ENCODE measurements around the gene CASQ1.

Gene CASQ1

DNA sequence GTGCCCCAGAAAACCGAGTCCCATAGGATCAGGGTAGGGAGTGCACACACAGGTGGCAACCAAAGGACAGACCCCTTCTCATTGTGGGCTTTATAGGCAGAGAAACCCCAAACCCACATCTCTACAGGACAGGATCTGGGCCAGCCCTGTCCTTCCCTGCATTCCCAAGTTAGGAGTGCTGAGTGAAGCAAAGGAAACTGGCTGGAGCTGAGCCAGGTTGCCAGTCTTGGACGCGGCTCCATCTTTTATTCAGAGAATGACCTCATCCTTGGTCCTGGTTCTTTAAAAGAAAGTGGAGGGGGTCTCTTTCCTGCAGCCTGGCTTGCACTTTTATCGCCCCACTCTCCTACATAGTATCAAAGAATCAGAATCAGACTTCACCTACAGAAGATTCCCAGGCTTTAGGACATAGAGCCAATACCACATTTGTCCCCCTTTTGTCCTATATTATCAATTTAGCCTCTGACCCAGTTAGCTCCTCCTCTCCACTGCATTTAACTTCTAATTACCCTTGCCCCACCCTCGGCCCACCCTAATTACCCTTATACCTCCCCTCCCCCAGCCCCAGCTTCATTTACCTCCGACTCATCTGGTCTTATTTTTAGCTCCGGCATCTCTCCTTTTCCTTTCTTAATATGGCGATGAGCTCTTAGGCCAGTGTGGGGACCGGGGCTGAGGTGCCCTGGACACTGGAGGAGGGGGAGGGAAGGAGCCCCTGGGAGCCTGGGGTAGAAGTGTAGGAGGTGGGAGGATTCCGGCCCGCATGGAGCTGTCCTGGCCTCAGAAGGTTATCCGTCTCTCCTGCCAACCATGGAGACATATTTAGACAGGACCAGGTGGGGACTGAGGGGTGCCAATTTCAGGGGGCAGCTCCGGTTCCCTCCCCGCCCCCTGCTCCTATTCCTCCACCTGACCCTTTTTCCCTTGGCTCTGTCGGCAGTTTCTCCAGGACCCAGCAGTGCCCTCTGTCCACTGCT is at the start of gene CASQ1:
CASQ1 (plus strand) TSS at position 927 of the 977 bp plus-strand sequence. CDS start 177 bp downstream, outside the sequence.
- H3K4me3 ChIP-seq (ENCODE audit: low read depth, low read length): no peak within 1 kb of the TSS
- DNase-seq (ENCODE audit: low read depth): no peak
- TF ChIP-seq, protein P1, sequence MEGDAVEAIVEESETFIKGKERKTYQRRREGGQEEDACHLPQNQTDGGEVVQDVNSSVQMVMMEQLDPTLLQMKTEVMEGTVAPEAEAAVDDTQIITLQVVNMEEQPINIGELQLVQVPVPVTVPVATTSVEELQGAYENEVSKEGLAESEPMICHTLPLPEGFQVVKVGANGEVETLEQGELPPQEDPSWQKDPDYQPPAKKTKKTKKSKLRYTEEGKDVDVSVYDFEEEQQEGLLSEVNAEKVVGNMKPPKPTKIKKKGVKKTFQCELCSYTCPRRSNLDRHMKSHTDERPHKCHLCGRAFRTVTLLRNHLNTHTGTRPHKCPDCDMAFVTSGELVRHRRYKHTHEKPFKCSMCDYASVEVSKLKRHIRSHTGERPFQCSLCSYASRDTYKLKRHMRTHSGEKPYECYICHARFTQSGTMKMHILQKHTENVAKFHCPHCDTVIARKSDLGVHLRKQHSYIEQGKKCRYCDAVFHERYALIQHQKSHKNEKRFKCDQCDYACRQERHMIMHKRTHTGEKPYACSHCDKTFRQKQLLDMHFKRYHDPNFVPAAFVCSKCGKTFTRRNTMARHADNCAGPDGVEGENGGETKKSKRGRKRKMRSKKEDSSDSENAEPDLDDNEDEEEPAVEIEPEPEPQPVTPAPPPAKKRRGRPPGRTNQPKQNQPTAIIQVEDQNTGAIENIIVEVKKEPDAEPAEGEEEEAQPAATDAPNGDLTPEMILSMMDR (IDR thresholded peaks at IDR 0.05; ENCODE audit: insufficient read depth, low read depth, low read length, missing control alignments): no peak

DNA sequence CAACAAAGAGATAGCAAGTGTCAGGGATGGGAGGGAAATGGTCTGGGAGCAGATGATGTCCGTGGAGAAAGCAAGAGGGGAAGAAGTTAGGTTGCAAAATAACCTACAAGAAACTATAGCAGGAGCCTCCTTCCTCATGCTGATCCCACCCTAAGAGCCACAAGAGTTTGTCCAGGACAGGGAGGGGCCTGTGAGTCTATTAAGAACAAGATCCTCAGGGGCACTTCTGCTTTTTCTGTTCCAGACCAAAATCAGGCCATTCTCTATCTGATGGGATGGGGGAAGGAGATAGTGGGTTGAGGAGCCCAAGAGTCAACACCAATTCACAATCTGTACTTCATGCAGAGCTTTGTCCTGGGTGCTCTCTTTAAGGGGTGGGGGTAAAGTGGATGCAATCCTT is 46.7 kb upstream of the CASQ1 start:
- DNase-seq (ENCODE audit: low read depth): no peak
- H3K4me3 ChIP-seq (ENCODE audit: low read depth, low read length): no peak overlapping the region
- TF ChIP-seq, protein P1 (IDR thresholded peaks at IDR 0.05; ENCODE audit: insufficient read depth, low read depth, low read length, missing control alignments): no peak

DNA sequence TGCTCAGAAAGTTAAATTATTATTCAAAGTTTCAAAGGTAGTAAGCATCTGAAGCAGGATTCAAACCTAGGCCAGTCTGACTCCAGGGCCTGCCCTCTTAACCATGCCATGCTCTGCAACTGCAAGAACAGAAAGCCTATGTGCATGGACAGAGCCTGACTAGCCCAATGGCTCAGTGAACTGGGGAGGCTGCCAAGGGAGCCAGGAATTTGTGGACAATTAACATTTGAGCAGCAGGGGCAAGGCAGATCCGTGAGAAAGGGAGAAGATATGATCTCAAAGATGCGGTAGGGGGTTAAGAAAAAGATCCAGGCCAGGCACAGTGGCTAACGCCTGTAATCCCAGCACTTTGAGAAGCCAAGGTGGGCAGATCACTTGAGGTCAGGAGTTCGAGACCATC is 45.5 kb upstream of the CASQ1 start:
- TF ChIP-seq, protein P1 (IDR thresholded peaks at IDR 0.05; ENCODE audit: insufficient read depth, low read depth, low read length, missing control alignments): no peak
- DNase-seq (ENCODE audit: low read depth): no peak
- H3K4me3 ChIP-seq (ENCODE audit: low read depth, low read length): no peak overlapping the region

DNA sequence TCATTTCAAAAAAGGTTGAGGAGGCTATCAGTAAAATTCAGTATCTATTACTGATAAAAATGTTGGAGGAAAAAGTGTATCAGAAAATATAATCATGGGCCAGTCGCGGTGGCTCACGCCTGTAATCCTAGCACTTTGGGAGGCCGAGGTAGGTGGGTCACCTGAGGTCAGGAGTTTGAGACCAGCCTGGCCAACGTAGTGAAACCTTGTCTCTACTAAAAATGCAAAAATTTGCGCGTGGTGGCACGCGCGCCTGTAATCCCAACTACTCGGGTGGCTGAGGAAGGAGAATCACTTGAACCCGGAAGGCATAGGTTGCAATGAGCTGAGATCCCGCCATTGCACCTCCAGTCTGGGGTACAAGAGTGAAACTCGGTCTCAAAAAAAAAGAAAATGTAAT is 44.3 kb upstream of the CASQ1 start:
- no peak for DNase-seq (ENCODE audit: low read depth)
- TF ChIP-seq, protein P1 (IDR thresholded peaks at IDR 0.05; ENCODE audit: insufficient read depth, low read depth, low read length, missing control alignments): no peak
- no peak overlapping the region for H3K4me3 ChIP-seq (ENCODE audit: low read depth, low read length)

DNA sequence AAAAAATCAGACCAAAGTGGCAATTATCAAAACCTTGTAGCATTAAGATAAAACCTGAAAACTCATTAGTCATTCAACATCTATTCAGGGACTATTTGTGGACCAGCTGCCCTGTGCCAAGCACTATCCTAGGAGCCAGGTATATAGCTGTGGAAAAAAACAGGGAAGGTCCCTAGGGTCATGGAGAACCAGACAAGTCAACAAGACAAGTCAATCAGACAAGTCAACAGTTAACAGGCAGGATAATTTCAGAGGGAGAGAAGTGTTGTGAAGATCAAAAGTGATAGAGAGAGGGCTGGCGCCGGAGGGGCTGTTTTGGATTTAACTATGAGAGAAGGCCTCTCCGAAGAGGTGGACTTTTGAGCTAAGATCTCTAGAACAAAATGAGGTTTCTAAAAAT is 42.3 kb upstream of the CASQ1 start:
- TF ChIP-seq, protein P1 (IDR thresholded peaks at IDR 0.05; ENCODE audit: insufficient read depth, low read depth, low read length, missing control alignments): no peak
- no peak for DNase-seq (ENCODE audit: low read depth)
- no peak overlapping the region for H3K4me3 ChIP-seq (ENCODE audit: low read depth, low read length)

DNA sequence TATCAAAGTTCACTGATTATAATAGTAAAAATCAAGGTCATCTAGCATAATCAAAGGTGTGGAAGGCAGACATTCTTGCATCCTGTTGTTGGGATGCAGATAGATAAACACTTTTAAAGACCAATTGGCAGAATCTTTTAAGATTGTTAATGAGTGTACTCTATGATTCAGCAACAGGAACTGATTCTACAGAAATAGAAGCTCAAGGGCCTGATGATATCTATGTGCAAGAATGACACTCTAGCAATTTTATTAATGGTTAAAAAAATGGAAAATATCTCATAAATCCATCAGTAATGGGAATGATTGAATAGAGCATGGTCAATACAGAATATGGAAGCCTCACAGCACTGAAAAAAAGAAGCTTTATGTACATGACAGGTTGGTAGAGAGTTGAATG is 41.1 kb upstream of the CASQ1 start:
- H3K4me3 ChIP-seq (ENCODE audit: low read depth, low read length): no peak overlapping the region
- TF ChIP-seq, protein P1 (IDR thresholded peaks at IDR 0.05; ENCODE audit: insufficient read depth, low read depth, low read length, missing control alignments): no peak
- no peak for DNase-seq (ENCODE audit: low read depth)
